GM23248 (cell line): ENCODE results near the gene TMTC1.

Experiments
- EZH2 ChIP-seq: fragments of 200-600 bp; sonication (generic); IDR thresholded peaks from 2 replicates; pipeline ENCODE4 v1.6.1; 2018; ENCODE audit warnings: antibody characterized with exemption, mild to moderate bottlenecking; ENCODE audit not compliant: insufficient read depth, poor library complexity, severe bottlenecking
- EZH2phosphoT487 ChIP-seq: fragments of 200-600 bp; sonication (generic); IDR thresholded peaks from 2 replicates; pipeline ENCODE4 v1.6.1; 2018; ENCODE audit warnings: antibody characterized with exemption, moderate library complexity, mild to moderate bottlenecking, low read depth; ENCODE audit not compliant: insufficient read depth

GRCh38 chr12:29582677-29583272 lies 201.0 kb downstream of the TMTC1 start:
- TF ChIP-seq EZH2 (no peak), EZH2phosphoT487 (no peak)
